ENCODE results near the gene TTC23. TPM values are rescaled to one million over a fixed set of nuclear protein-coding genes. Genes with fewer than 3 reads are reported as not detected.

TTC23 gene
- total and polyA plus RNA-seq, 8 donors, result 14.0 to 41.7 (median 36.2) TPM

DNA sequence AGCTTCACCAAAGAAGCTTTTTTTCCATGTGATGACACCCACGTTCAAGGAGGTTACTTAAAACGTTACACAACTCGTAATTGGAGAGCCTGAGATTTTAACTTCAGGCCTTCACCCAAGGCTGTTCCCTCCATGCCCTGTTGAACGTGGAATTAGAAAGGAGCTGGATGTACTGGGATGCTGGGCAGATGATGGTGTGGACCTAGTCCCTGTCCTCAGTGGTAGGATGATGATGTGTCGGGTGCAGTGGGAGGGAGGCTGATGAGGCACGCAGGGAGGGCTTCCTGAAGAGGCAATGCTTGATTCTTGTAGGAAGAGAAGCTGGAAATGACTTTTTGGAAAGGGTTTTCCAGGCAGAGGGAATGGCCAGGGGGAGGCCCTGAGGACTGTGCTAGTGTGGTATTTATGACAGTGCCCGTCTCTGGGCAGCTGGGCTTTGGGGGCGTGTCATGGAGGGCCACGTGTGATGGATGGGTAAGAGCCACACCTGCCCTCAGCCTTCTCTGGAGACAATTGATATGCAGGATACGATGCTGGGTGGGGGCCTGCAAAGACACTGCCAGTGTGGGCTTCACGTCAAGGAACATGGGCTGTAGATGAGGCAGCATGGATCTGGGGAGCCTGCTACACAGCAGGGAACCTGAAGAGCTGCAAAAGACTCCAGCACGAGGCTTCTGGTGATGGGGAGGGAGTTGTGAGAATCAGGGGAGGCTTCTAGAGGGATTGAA lies 129.2 kb downstream of the TTC23 start:
- Histone ChIP-seq H3K27ac (no peak overlapping the region), H3K36me3 (no peaks in the 10 kb centered on the region), H3K9me3 (no peaks in the 10 kb centered on the region), H3K27me3 (peaks cover 0 to 4% of the 10 kb centered on the region in 2 donors), H3K4me1 (peaks cover 8 to 19% of the 10 kb centered on the region in 2 donors), H3K4me3 (no peak overlapping the region)
- ATAC-seq, result no peak
- DNase-seq, result peak in 1 of 4 donors; percentile 15
- intact Hi-C loops (cut with DNase I), result no loop called here
- TF ChIP-seq, protein P1, sequence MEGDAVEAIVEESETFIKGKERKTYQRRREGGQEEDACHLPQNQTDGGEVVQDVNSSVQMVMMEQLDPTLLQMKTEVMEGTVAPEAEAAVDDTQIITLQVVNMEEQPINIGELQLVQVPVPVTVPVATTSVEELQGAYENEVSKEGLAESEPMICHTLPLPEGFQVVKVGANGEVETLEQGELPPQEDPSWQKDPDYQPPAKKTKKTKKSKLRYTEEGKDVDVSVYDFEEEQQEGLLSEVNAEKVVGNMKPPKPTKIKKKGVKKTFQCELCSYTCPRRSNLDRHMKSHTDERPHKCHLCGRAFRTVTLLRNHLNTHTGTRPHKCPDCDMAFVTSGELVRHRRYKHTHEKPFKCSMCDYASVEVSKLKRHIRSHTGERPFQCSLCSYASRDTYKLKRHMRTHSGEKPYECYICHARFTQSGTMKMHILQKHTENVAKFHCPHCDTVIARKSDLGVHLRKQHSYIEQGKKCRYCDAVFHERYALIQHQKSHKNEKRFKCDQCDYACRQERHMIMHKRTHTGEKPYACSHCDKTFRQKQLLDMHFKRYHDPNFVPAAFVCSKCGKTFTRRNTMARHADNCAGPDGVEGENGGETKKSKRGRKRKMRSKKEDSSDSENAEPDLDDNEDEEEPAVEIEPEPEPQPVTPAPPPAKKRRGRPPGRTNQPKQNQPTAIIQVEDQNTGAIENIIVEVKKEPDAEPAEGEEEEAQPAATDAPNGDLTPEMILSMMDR (IDR thresholded peaks at IDR 0.05), result no peak

DNA sequence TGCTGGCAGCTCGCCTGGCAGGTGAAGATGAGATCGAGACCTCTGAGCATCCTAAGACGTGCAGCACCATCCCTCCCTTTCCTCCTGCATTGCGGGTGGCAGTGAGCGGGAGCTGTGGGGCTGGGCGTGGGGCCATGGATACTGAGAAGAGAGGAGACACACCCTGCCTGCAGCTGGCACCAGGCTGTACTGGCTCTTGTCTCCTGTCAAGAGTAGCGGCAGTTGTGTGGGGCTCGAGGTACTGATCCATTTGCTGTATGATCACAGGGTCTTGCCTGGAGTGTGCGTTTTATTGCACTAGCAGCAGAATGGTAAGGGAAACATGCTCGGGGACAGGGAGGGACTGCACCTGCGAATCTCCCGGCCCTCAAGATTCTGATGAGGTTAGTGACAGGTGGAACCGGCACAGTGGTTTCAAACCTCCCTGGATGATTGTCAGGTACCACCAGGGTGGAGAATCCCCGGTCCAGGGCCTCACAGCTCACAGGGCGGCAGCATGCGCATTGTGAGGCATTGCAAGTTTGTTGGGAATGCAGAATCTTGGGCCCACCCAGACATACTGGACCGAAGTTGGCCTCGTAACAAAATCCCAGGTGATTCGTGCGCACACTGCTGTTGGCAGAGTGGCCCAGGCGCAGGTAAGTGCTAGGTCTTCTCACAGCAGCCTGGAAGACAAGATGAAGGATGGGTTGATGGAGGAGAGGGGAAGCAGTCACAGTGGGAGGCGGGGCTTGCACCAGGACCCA lies 130.4 kb downstream of the TTC23 start:
- no peaks in the 10 kb centered on the region for H3K36me3 ChIP-seq
- H3K9me3 ChIP-seq, result no peaks in the 10 kb centered on the region
- H3K4me1 ChIP-seq, result peaks cover 3 to 11% of the 10 kb centered on the region in 2 donors
- ATAC-seq (no peak), DNase-seq (peak in 1 of 4 donors; percentile 25)
- peaks cover 0 to 4% of the 10 kb centered on the region in 2 donors for H3K27me3 ChIP-seq
- H3K27ac ChIP-seq, result no peak overlapping the region
- TF ChIP-seq, protein P1 (IDR thresholded peaks at IDR 0.05), result no peak
- intact Hi-C loops (cut with DNase I), result no loop called here
- H3K4me3 ChIP-seq, result no peak overlapping the region

DNA sequence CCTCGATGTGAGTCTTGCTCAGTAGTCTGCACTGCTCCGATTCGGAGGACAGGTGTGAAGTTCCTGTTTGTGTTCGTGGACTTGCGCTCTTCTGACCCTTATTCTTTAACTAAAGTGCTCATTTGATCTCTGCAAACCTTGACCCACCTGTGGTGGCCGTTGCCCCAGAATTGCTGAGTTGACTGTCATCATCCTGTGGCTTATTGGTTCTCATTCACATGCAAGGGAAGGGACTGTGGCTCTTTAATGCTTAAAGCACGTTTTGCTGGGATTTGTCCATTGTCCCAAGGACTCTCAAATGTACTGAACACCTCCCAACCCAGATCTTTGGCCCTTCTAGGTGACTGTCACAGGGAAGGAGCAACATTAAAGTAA lies 131.1 kb downstream of the TTC23 start:
- Histone ChIP-seq H3K36me3 (no peaks in the 10 kb centered on the region), H3K9me3 (no peaks in the 10 kb centered on the region), H3K4me1 (peaks cover 0 to 4% of the 10 kb centered on the region in 2 donors), H3K27me3 (no peaks in the 10 kb centered on the region), H3K27ac (no peak overlapping the region), H3K4me3 (no peak overlapping the region)
- ATAC-seq (no peak), DNase-seq (no peak)
- TF ChIP-seq, protein P1 (IDR thresholded peaks at IDR 0.05), result no peak
- intact Hi-C loops (cut with DNase I), result no loop called here

- TF ChIP-seq, protein P1 (IDR thresholded peaks at IDR 0.05), result no peak
- Histone ChIP-seq H3K27ac (no peak overlapping the region), H3K36me3 (no peaks in the 10 kb centered on the region), H3K9me3 (no peaks in the 10 kb centered on the region), H3K4me3 (no peak overlapping the region), H3K27me3 (no peaks in the 10 kb centered on the region), H3K4me1 (no peaks in the 10 kb centered on the region)
- no peak for ATAC-seq
- DNase-seq, result peak in 1 of 4 donors; percentile 7
- intact Hi-C loops (cut with DNase I), result no loop called here
These were observed 131.7 kb downstream of the TTC23 start for GRCh38 chr15:99117563-99118257.

GRCh38 chr15:99117111-99117510 lies 132.3 kb downstream of the TTC23 start:
- DNase-seq, result no peak
- Histone ChIP-seq H3K4me1 (no peaks in the 10 kb centered on the region), H3K9me3 (no peaks in the 10 kb centered on the region), H3K4me3 (no peak overlapping the region), H3K27me3 (no peaks in the 10 kb centered on the region), H3K27ac (no peak overlapping the region), H3K36me3 (no peaks in the 10 kb centered on the region)
- TF ChIP-seq, protein P1 (IDR thresholded peaks at IDR 0.05), result no peak
- ATAC-seq, result no peak
- intact Hi-C loops (cut with DNase I), result no loop called here
